NCI-H1092 (cell line): Measurements from ENCODE around the gene TRPC4AP.
"Not testable (repeated sequence)": the region's sequence is repeated elsewhere in the genome, so short reads cannot be mapped to it uniquely, and the experiment has no call there.

ENCODE experiments used
- DNase-seq: peaks from one replicate; lab custom pipeline; 2025; lab: John Stamatoyannopoulos, UW

TRPC4AP gene

GRCh38 chr20:35101620-35102019, 9.0 kb upstream of the TRPC4AP start:
- no peak for DNase-seq

- no peak for DNase-seq
Measured at GRCh38 chr20:35093267-35093884, 769 bp upstream of the TRPC4AP start.

GRCh38 chr20:35091816-35092523, 637 bp downstream of the TRPC4AP start:
- DNase-seq: no peak

DNA sequence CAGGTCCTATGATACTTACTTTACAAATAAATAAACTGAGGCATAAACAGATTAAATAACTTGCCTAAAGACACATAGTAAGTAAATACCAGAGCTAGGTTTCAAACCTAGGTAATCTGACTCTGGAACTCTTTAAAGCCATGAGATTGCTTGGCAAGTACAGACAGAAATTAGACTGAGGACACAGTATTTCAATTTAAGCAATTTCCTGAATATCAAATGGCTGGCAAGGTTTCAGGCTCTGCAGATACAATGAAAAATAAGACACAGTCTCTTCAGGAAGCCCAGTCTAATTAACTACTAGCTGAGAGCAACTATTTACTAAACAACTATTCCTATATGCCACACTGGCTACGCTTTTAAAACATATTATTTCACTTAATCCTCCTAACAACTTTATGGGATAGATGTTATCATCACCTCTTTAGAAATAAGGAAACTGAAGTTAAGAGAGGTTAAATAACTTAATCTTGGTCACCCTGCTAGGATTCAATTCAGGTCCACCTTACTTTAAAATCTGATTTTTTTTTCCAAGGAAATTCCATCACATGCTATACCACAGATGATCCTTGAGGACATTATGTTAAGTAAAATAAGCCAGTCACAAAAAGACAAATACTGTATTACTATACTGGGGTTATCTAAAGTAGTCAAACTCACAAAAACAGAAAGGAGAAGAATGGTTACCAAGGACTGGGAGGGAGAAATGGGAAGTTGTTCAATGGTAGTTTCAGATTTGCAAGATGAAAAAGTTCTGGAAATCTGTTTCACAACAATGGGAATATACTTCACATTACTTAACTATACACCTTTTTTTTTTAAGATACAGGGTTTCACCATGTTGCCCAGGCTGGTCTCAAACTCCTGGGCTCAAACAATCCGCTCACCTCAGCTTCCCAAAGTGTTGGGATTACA, 4.1 kb downstream of the TRPC4AP start:
- no peak for DNase-seq

DNA sequence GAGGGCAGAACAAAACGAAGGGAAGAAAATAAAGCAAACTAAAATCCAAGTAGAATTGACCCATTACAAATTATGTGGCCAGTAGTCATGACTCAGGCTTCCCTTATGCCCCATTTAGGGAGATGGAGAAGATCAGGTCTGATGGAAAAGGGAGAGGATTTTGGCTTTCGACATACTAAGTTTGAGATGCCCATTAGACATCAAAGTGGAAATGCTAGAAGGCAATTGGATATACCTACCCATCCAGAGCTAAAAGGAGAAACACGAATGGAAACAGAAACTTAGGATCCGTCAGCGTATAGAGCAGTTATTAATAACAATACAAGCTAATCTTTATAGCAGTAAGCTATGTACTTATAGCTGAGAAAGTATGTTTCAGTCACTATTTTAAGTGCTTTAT, 4.8 kb downstream of the TRPC4AP start:
- no peak for DNase-seq

DNA sequence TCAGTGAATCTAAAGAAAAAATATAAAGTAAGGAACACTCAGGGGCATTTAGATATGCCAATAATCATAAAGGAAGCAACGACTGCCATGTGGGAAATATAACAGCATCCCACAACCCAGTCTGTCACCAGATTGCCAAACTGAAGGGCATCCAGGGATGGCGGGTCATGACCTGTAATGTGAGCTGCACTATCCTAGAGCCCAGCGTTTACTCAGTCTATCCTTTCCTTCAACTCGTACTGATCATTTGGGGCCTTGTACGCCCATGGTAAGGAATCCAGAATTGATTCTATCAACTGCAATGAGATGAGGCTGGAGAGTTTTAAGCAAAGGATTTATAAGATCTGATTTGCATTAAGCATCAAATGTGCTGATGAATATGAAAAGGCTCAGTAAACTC, 5.3 kb downstream of the TRPC4AP start:
- no peak for DNase-seq

DNA sequence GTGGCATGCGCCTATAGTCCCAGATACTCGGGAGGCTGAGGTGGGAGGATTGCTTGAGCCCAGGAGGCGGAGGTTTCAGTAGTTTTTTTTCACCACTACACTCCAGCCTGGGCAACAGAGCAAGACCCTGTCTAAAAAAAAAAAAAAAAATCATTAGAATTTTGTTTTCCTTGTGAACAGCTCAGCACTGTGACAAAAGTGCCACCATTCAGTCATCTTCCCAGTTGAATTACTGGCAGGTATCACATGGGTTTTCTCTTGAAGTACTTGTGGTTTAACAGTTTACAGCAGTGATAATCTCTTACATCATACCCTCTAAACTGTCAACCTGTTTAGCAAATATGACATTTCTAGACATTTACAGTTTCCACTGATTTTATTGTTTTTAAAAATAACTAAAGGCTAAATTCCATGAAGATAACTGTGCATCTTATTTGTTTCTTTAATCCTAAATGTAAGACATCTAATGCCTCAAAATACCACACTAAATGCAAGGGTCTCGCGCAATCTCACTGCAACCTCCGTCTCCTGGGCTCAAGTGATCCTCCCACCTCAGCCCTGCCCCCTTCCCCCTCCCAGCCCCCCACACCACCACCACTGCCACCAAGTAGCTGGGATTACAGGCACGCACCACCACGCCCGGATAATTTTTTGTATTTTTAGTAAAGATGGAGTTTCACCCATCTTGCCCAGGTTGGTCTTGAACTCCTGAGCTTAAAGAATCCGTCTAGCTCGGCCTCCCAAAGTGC, 7.0 kb downstream of the TRPC4AP start:
- DNase-seq: no peak

- DNase-seq: no peak
Measured at GRCh38 chr20:35084998-35085397, 7.6 kb downstream of the TRPC4AP start.

DNA sequence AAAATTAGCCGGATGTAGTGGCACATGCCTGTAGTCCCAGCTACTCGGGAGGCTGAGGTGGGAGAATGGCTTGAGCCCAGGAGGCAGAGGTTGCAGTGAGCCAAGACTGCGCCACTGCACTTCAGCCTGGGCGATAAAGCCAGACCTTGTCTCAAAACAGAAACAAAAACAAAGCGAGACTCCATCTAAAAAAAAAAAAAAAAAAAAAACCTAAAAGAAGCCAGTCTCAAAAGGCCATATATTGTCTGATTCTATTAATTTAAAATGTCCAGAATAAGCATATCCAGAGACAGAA, 12.3 kb downstream of the TRPC4AP start:
- DNase-seq: not testable (repeated sequence)

DNA sequence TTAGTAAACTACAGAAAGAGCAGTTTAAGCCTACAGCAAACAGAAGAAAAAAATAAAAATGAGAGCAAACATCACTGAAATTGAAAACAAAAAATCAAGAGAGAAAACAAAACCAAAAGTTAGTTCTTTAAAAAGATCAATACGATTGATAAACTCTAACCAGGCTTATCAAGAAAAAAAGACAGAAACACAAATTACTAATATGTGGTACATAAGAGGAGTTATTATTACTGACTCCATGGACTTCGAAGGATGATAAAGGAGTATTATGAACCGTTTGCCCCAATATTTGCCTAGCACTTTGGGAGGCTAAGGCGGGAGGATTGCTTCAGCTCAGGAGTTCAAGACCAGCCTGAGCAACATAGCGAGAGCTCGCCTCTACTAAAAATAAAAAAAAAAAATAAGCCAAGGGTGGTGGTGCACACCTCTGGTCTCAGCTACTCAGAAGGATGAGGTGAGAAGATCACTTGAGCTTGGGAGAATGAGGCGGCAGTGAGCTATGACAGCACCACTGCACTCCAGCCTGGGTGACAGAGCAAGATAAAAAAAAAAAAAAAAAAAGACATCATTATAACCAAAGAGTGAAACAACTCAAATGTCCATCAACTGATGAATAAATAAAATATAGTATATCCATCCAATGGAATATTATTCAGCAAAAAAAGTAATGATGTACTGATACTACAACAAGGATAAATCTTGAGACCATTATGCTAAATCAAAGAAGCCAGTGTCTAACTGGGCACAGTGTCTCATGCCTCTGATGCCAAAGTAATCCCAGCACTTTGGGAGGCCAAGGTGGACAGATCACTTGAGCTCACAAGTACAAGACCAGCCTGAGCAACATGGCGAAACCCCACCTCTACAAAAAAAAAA, 12.9 kb downstream of the TRPC4AP start:
- no peak for DNase-seq

DNA sequence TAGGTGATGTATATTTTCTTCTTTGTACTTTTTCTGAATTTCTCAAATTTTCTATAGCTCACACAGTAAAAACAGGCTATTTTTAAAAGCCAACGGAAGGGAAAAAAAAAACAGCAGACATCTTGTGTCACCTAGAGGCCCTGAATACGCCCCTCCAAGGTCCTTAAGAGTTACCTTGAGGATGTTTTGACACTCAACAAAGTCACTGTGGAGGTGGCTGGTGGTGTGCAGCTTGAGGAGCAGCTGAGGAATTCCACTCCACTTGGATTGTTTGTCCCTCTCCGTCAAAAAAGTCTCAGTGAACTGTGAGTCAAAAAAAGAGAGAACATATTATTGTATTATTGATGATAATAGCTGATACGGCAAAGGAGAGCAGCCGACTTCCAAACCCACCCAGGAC, 14.7 kb downstream of the TRPC4AP start:
- no peak for DNase-seq

DNA sequence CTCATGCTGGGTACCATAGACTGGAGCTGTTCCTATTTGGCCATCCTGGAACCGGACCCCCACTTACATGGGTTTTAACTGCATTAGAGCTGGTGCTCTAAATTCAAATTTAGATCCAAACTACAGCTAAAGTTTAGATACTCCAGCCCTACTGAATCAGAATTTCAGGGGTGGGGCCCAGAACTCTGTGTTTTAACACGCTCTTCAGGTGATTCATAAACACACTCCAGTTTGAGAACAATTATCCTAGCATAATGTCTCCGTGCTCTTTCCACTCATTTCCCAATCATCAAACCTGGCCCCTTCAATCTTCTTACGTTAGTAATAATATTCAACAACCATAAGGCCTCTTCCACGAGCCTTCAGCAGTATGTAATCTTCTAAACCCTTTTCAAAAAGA, 15.3 kb downstream of the TRPC4AP start:
- DNase-seq: no peak

DNA sequence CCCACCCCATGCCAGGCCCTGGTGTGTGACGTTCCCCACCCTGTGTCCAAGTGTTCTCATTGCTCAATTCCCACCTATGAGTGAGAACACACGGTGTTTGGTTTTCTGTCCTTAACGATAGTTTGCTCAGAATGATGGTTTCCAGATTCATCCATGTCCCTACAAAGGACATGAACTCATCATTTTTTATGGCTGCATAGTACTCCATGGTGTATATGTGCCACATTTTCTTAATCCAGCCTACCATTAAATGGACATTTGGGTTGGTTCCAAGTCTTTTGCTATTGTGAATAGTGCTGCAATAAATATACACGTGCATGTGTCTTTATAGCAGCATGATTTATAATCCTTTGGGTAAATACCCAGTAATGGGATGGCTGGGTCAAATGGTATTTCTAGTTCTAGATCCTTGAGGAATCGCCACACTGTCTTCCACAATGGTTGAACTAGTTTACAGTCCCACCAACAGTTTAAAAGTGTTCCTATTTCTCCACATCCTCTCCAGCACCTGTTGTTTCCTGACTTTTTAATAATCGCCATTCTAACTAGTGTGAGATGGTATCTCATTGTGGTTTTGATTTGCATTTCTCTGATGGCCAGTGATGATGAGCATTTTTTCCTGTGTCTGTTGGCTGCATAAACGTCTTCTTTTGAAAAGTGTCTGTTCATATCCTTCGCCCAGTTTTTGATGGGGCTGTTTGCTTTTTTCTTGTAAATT, 21.0 kb downstream of the TRPC4AP start:
- not testable (repeated sequence) for DNase-seq

DNA sequence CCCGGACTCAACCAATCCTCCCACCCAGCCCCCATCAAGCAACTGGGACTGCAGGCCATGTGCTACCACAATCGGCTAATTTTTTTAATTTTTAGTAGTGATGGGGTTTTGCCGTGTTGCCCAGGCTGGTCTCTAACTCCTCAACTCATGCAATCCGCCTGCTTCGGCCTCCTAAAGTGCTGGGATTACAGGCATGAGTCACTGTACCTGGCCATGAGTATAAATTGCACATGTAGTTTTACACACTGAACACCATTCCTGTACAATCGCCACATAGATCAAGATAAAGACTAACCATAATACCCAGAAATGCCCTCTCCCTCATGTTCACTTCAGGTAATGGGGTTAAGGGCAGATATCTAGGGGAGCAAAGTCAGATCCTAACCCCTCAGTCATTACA, 26.4 kb downstream of the TRPC4AP start:
- DNase-seq: no peak

DNA sequence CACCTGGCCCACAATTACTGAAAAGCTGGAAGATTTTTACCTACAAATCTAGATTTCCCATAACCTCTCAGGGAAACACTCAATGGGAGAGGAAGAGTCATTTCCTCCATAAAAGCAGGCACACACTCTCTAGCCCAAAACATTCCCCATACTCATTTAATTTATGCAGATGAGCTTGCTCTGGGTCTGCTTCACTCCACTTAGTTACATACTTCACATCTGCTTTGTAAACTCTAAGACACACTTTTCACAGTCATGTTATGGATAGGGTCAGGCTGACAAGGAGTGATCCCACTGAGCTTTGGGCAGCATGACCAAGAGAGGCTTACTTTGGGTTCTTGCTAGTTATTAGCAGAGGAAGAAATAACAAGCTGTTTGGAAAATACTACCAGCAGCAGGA, 27.4 kb downstream of the TRPC4AP start:
- DNase-seq: no peak

GRCh38 chr20:35063168-35063567, 29.4 kb downstream of the TRPC4AP start:
- DNase-seq: no peak

- DNase-seq: no peak
Measured at GRCh38 chr20:35062478-35062877, 30.1 kb downstream of the TRPC4AP start.

GRCh38 chr20:35060168-35060567, 32.4 kb downstream of the TRPC4AP start:
- DNase-seq: no peak

GRCh38 chr20:35059612-35060011, 33.0 kb downstream of the TRPC4AP start:
- DNase-seq: no peak

GRCh38 chr20:35059110-35059509, 33.5 kb downstream of the TRPC4AP start:
- DNase-seq: no peak
